Fibroblast of upper back skin (primary cell): Measurements from ENCODE around the gene GSE1.

ENCODE experiments used
- DNase-seq: peaks from one replicate; pipeline ENCODE4 v3.0.0-alpha.2; 2013

GSE1 gene

GRCh38 chr16:85710732-85711131, 97.6 kb downstream of the GSE1 start:
- no peak for DNase-seq

- no peak for DNase-seq
Observed at GRCh38 chr16:85711982-85712587, 99.0 kb downstream of the GSE1 start.

GRCh38 chr16:85712801-85713200, 99.7 kb downstream of the GSE1 start:
- DNase-seq = no peak

- DNase-seq = peak; percentile 46
Observed at GRCh38 chr16:85715169-85716021, 102.3 kb downstream of the GSE1 start.

GRCh38 chr16:85716022-85716679, 103.0 kb downstream of the GSE1 start:
- DNase-seq = peak; percentile 11

- DNase-seq = no peak
Observed at GRCh38 chr16:85716680-85717038, 103.5 kb downstream of the GSE1 start.

GRCh38 chr16:85717393-85718152, 104.5 kb downstream of the GSE1 start:
- peak; percentile 52 for DNase-seq

- no peak for DNase-seq
Observed at GRCh38 chr16:85718153-85718477, 105.0 kb downstream of the GSE1 start.

GRCh38 chr16:85718682-85719081, 105.6 kb downstream of the GSE1 start:
- no peak for DNase-seq

- DNase-seq = no peak
Observed at GRCh38 chr16:85719605-85720301, 106.6 kb downstream of the GSE1 start.

GRCh38 chr16:85720302-85720637, 107.1 kb downstream of the GSE1 start:
- DNase-seq = no peak

GRCh38 chr16:85722128-85722893, 109.2 kb downstream of the GSE1 start:
- DNase-seq = no peak

GRCh38 chr16:85724126-85724879, 111.2 kb downstream of the GSE1 start:
- DNase-seq = no peak

- no peak for DNase-seq
Observed at GRCh38 chr16:85724936-85725335, 111.8 kb downstream of the GSE1 start.
